Esophagus muscularis mucosa (tissue), 3 donors: ENCODE measurements around the gene POLG.

Experiments used
- POLR2AphosphoS5 ChIP-seq, 2 donors: sonication (generic); formaldehyde crosslinking; IDR thresholded peaks; one replicate each; pipeline ENCODE4 v1.6.1; 2017; ENCODE audit warnings: antibody characterized with exemption in 2 of 2
- TF ChIP-seq, protein P1 (sequence below), 3 experiments: fragments of 200-600 bp in 2 of 3; fragments of 450-650 bp in 1 of 3; sonication (generic) in 2 of 3; IDR thresholded peaks; one replicate each; pipeline ENCODE4 v1.5.1; 2017 to 2019; ENCODE audit warnings: antibody characterized with exemption in 3 of 3, mild to moderate bottlenecking in 2 of 3, moderate library complexity in 1 of 3

DNA sequence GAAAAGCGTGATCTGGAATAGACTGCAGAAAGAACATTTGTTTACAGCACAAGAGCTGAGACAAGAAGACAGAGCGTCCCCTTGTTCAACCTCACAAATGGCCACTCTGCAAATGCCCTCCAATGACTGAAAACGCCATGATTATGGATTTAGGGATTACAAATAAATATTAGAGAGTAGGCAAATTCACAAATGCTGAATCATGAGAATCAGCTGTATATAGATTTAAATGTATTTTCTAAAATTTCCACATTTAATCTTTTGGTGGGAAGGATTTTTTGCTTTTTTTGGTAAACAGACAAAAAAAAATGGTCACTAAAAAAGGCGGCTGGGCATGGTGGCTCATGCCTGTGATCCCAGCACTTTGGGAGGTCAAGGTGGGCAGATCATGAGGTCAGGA lies 10.6 kb upstream of the POLG start:
- TF ChIP-seq, protein P1, sequence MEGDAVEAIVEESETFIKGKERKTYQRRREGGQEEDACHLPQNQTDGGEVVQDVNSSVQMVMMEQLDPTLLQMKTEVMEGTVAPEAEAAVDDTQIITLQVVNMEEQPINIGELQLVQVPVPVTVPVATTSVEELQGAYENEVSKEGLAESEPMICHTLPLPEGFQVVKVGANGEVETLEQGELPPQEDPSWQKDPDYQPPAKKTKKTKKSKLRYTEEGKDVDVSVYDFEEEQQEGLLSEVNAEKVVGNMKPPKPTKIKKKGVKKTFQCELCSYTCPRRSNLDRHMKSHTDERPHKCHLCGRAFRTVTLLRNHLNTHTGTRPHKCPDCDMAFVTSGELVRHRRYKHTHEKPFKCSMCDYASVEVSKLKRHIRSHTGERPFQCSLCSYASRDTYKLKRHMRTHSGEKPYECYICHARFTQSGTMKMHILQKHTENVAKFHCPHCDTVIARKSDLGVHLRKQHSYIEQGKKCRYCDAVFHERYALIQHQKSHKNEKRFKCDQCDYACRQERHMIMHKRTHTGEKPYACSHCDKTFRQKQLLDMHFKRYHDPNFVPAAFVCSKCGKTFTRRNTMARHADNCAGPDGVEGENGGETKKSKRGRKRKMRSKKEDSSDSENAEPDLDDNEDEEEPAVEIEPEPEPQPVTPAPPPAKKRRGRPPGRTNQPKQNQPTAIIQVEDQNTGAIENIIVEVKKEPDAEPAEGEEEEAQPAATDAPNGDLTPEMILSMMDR (IDR thresholded peaks at IDR 0.05) = no peak
- TF ChIP-seq POLR2AphosphoS5 (IDR thresholded peaks at IDR 0.05) = no peak
